Ectodermal cell (in vitro differentiated cells): ENCODE data around the gene DEFB115. TPM values are rescaled to one million over a fixed set of nuclear protein-coding genes. Genes with fewer than 3 reads are reported as not detected.
"Not testable (repeated sequence)": the region's sequence is repeated elsewhere in the genome, so short reads cannot be mapped to it uniquely, and the experiment has no call there.

Experiments
- H3K27ac ChIP-seq: 2 replicates; pipeline ENCODE4 v1.7.0; 2013; ENCODE audit warnings: mild to moderate bottlenecking, low read depth, low read length; ENCODE audit not compliant: insufficient read depth, poor library complexity, severe bottlenecking
- H3K27me3 ChIP-seq: 2 replicates; pipeline ENCODE4 v1.7.0; 2013; ENCODE audit warnings: mild to moderate bottlenecking, low read length; ENCODE audit not compliant: insufficient read depth, control insufficient read depth, poor library complexity, severe bottlenecking
- H3K36me3 ChIP-seq: one replicate; pipeline ENCODE4 v1.7.0; 2013; ENCODE audit warnings: low read length; ENCODE audit not compliant: control insufficient read depth, insufficient read depth
- H3K4me1 ChIP-seq: one replicate; pipeline ENCODE4 v1.7.0; 2013; ENCODE audit warnings: low read length; ENCODE audit not compliant: control insufficient read depth, insufficient read depth
- H3K4me3 ChIP-seq: 2 replicates; pipeline ENCODE4 v1.7.0; 2013; ENCODE audit warnings: low read depth, low read length, control low read depth; ENCODE audit not compliant: insufficient read depth
- H3K9me3 ChIP-seq: 2 replicates; pipeline ENCODE4 v1.7.0; 2013; ENCODE audit warnings: mild to moderate bottlenecking, low read length, moderate library complexity; ENCODE audit not compliant: control insufficient read depth
- WGBS, 2 experiments: methylation state at CpG; one replicate each; pipeline ENCODE4 v1.1.7; 2013; ENCODE audit warnings: missing lambda C conversion rate in 2 of 2; 5-methylcytosine and 5-hydroxymethylcytosine counted together
- polyA plus RNA-seq, 4 experiments: library from polyadenylated mRNA; stranded (reverse); fragments of 50-300 nt; gene quantifications; one replicate each; pipeline ENCODE4 v1.2.3, GENCODE V29; 2013

Gene DEFB115
- polyA plus RNA-seq (2013, experiment 1 of 4): not detected
- polyA plus RNA-seq (2013, experiment 2 of 4): not detected
- not detected for polyA plus RNA-seq (2013, experiment 3 of 4)
- not detected for polyA plus RNA-seq (2013, experiment 4 of 4)

GRCh38 chr20:31257364-31257763 lies at the start of gene DEFB115:
Gene DEFB115, plus strand, starts transcription at chr20:31257664. Its CDS starts 0 bp downstream, at chr20:31257664.
- H3K9me3 ChIP-seq: peaks cover 15% of the 10 kb centered on the region
- H3K4me3 ChIP-seq: no peak within 1 kb of the TSS
- H3K4me1 ChIP-seq: no peaks in the 10 kb centered on the region
- 74 to 79% methylated on average over 2 of the region's 2 CpGs for WGBS, 2 experiments
- no peaks in the 10 kb centered on the region for H3K36me3 ChIP-seq
- H3K27me3 ChIP-seq: no peaks in the 10 kb centered on the region
- H3K27ac ChIP-seq: no peak within 1 kb of the TSS

GRCh38 chr20:31236953-31237352 lies 20.5 kb upstream of the DEFB115 start:
- H3K9me3 ChIP-seq: peaks cover 13% of the 10 kb centered on the region
- H3K4me3 ChIP-seq: no peak overlapping the region
- WGBS, 2 experiments: 78 to 79% methylated on average over 10 of the region's 10 CpGs
- no peaks in the 10 kb centered on the region for H3K27me3 ChIP-seq
- no peaks in the 10 kb centered on the region for H3K4me1 ChIP-seq
- H3K27ac ChIP-seq: no peak overlapping the region
- H3K36me3 ChIP-seq: no peaks in the 10 kb centered on the region

GRCh38 chr20:31237763-31238162 lies 19.7 kb upstream of the DEFB115 start:
- WGBS, 2 experiments: 73 to 75% methylated on average over 6 of the region's 6 CpGs
- no peak overlapping the region for H3K27ac ChIP-seq
- H3K4me1 ChIP-seq: no peaks in the 10 kb centered on the region
- H3K9me3 ChIP-seq: peaks cover 18% of the 10 kb centered on the region
- no peaks in the 10 kb centered on the region for H3K27me3 ChIP-seq
- H3K36me3 ChIP-seq: no peaks in the 10 kb centered on the region
- no peak overlapping the region for H3K4me3 ChIP-seq

GRCh38 chr20:31239139-31239538 lies 18.3 kb upstream of the DEFB115 start:
- H3K9me3 ChIP-seq: peaks cover 23% of the 10 kb centered on the region
- H3K27me3 ChIP-seq: no peaks in the 10 kb centered on the region
- no peak overlapping the region for H3K27ac ChIP-seq
- H3K4me1 ChIP-seq: no peaks in the 10 kb centered on the region
- 75 to 77% methylated on average over 8 of the region's 8 CpGs for WGBS, 2 experiments
- no peaks in the 10 kb centered on the region for H3K36me3 ChIP-seq
- no peak overlapping the region for H3K4me3 ChIP-seq

GRCh38 chr20:31256959-31257358 lies 505 bp upstream of the DEFB115 start:
- 50% methylated on average over 3 of the region's 3 CpGs for WGBS, 2 experiments
- Histone ChIP-seq H3K27me3 (no peaks in the 10 kb centered on the region), H3K4me3 (no peak overlapping the region), H3K36me3 (no peaks in the 10 kb centered on the region), H3K9me3 (peaks cover 16% of the 10 kb centered on the region), H3K4me1 (no peaks in the 10 kb centered on the region), H3K27ac (no peak overlapping the region)

- Histone ChIP-seq H3K4me3 (no peak overlapping the region), H3K4me1 (no peaks in the 10 kb centered on the region), H3K36me3 (no peaks in the 10 kb centered on the region), H3K27ac (no peak overlapping the region), H3K9me3 (peaks cover 14% of the 10 kb centered on the region), H3K27me3 (no peaks in the 10 kb centered on the region)
- 76 to 82% methylated on average over 5 of the region's 6 CpGs for WGBS, 2 experiments
Observed at GRCh38 chr20:31260326-31260932, 3.0 kb downstream of the DEFB115 start.

- Histone ChIP-seq H3K27me3 (no peaks in the 10 kb centered on the region), H3K36me3 (no peaks in the 10 kb centered on the region), H3K27ac (no peak overlapping the region), H3K4me1 (no peaks in the 10 kb centered on the region), H3K9me3 (peaks cover 34% of the 10 kb centered on the region), H3K4me3 (no peak overlapping the region)
- WGBS, 2 experiments: 89 to 90% methylated on average over 20 of the region's 20 CpGs
Observed at GRCh38 chr20:31274441-31274840, 17.0 kb downstream of the DEFB115 start.

GRCh38 chr20:31278178-31278577 lies 20.7 kb downstream of the DEFB115 start:
- Histone ChIP-seq H3K27me3 (no peaks in the 10 kb centered on the region), H3K27ac (no peak overlapping the region), H3K36me3 (no peaks in the 10 kb centered on the region), H3K4me1 (no peaks in the 10 kb centered on the region), H3K4me3 (no peak overlapping the region), H3K9me3 (peaks cover 32% of the 10 kb centered on the region)
- WGBS, 2 experiments: 69 to 78% methylated on average over 1 of the region's 1 CpG

GRCh38 chr20:31284964-31285363 lies 27.5 kb downstream of the DEFB115 start:
- not testable (repeated sequence) for H3K27ac ChIP-seq, H3K36me3 ChIP-seq, H3K4me1 ChIP-seq, H3K9me3 ChIP-seq, H3K4me3 ChIP-seq, H3K27me3 ChIP-seq
- WGBS, 2 experiments: 81 to 83% methylated on average over 7 of the region's 7 CpGs

GRCh38 chr20:31308535-31309162 lies 51.2 kb downstream of the DEFB115 start, which contains the start of gene DEFB116:
Gene DEFB116, minus strand, starts transcription at chr20:31308585. Its CDS starts 0 bp downstream, at chr20:31308585.
- no peaks in the 10 kb centered on the region for H3K4me1 ChIP-seq
- H3K36me3 ChIP-seq: no peaks in the 10 kb centered on the region
- WGBS, 2 experiments: 54 to 72% methylated on average over 4 to 6 of the region's 8 CpGs
- H3K27ac ChIP-seq: no peak within 1 kb of the TSS
- no peak within 1 kb of the TSS for H3K4me3 ChIP-seq
- no peaks in the 10 kb centered on the region for H3K27me3 ChIP-seq
- peaks cover 22% of the 10 kb centered on the region for H3K9me3 ChIP-seq
